DND-41 (cell line): ENCODE results near the gene CCNC.

Experiments
- CTCF ChIP-seq: IDR thresholded peaks from 2 replicates; pipeline ENCODE4 v1.5.1; 2012; ENCODE audit warnings: borderline replicate concordance, low read length, moderate library complexity, mild to moderate bottlenecking; ENCODE audit not compliant: poor library complexity, severe bottlenecking; ENCODE audit errors: extremely low read depth
- EZH2 ChIP-seq: IDR thresholded peaks from 3 replicates; pipeline ENCODE4 v1.6.1; 2012; ENCODE audit warnings: borderline replicate concordance, low read depth, mild to moderate bottlenecking, moderate library complexity, low read length, inconsistent platforms; ENCODE audit not compliant: severe bottlenecking

DNA sequence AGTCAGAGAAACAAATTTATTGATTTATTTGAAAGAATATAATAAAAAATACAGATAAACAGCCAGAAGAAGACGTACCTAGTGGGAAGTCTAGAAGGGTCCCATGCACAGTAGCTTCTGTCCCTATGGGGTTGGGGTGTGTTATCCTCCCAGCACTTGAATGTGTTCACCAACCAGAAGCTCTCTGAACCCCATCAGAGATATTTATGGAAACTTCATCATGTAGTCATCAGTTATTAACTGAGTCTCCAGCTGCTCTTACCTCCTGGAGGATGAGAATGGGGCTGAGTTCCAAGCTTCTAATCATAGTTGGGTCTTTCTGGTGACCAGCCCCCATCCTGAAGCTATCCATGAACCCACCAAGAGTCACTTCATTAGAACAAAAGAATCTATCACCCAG is 37.8 kb downstream of the CCNC start:
- TF ChIP-seq CTCF (no peak), EZH2 (no peak)
